Ascending aorta (tissue), 2 donors: ENCODE data around the gene GPC2. TPM values are rescaled to one million over a fixed set of nuclear protein-coding genes. Genes with fewer than 3 reads are reported as not detected.
A peak's percentile ranks its signal among the peaks of the same experiment; 100 is the strongest.

Source experiments
- DNase-seq, 2 donors: peaks; one replicate each; pipeline ENCODE4 v3.0.0-alpha.2; 2019; ENCODE audit warnings: low spot score in 2 of 2
- H3K27ac ChIP-seq, 2 donors: fragments of 200-600 bp; sonication (generic); one replicate each; pipeline ENCODE4 v1.5.1; 2016 to 2017; ENCODE audit warnings: mild to moderate bottlenecking in 1 of 2
- H3K27me3 ChIP-seq: fragments of 200-600 bp; sonication (generic); one replicate; pipeline ENCODE4 v1.5.1; 2017
- H3K36me3 ChIP-seq, 2 donors: fragments of 200-600 bp; sonication (generic); one replicate each; pipeline ENCODE4 v1.5.1; 2016
- H3K4me1 ChIP-seq, 2 donors: fragments of 200-600 bp; sonication (generic); one replicate each; pipeline ENCODE4 v1.5.1; 2016 to 2017; ENCODE audit warnings: mild to moderate bottlenecking in 1 of 2
- H3K4me3 ChIP-seq, 2 donors: fragments of 200-600 bp; sonication (generic); one replicate each; pipeline ENCODE4 v1.5.1; 2016 to 2017; ENCODE audit warnings: mild to moderate bottlenecking in 1 of 2
- H3K9me3 ChIP-seq, 2 donors: fragments of 200-600 bp; sonication (generic); one replicate each; pipeline ENCODE4 v1.5.1; 2016
- CTCF ChIP-seq, 3 experiments: fragments of 200-600 bp in 2 of 3; fragments of 450-650 bp in 1 of 3; sonication (generic) in 2 of 3; IDR thresholded peaks; one replicate each; pipeline ENCODE4 v1.5.1; 2016 to 2019; ENCODE audit warnings: antibody characterized with exemption in 3 of 3, mild to moderate bottlenecking in 1 of 3, moderate library complexity in 1 of 3
- intact Hi-C: fragments of 100-400 bp; cut with DNase I; formaldehyde crosslinking; loops from one replicate; pipeline ENCODE4 v1.15.1; 2023
- total RNA-seq: library from RNA; depleted of rRNA; stranded (reverse); fragments of >200 nt; gene quantifications from one replicate; pipeline ENCODE4 v1.1.0, GENCODE V29; 2016

GPC2 gene
- total RNA-seq, 1 donor from 2014 or later, result not detected

- TF ChIP-seq CTCF (IDR thresholded peaks at IDR 0.05), result no peak
- H3K9me3 ChIP-seq, result no peaks in the 10 kb centered on the region
- peak overlapping the region; percentile 79 to 83 for H3K27ac ChIP-seq
- H3K36me3 ChIP-seq, result peaks cover 27 to 37% of the 10 kb centered on the region in 2 donors
- intact Hi-C loops, result loop anchor here (10.0 kb wide), 1 partner anchor 538 kb away; the partner anchor contains the start of gene GIGYF1
- no peaks in the 10 kb centered on the region for H3K27me3 ChIP-seq
- DNase-seq, result no peak
- no peak overlapping the region for H3K4me3 ChIP-seq
- peaks cover 0 to 13% of the 10 kb centered on the region in 2 donors for H3K4me1 ChIP-seq
These were observed 20.2 kb downstream of the GPC2 start for GRCh38 chr7:100157069-100157333.

GRCh38 chr7:100156331-100157068 lies 20.7 kb downstream of the GPC2 start:
- H3K4me3 ChIP-seq, result no peak overlapping the region
- peaks cover 0 to 13% of the 10 kb centered on the region in 2 donors for H3K4me1 ChIP-seq
- H3K27ac ChIP-seq, result peak overlapping the region; percentile 79 to 83
- peaks cover 27 to 37% of the 10 kb centered on the region in 2 donors for H3K36me3 ChIP-seq
- TF ChIP-seq CTCF (IDR thresholded peaks at IDR 0.05), result no peak
- intact Hi-C loops, result loop anchor here (10.0 kb wide), 1 partner anchor 538 kb away; the partner anchor contains the start of gene GIGYF1
- no peaks in the 10 kb centered on the region for H3K27me3 ChIP-seq
- H3K9me3 ChIP-seq, result no peaks in the 10 kb centered on the region
- DNase-seq, result no peak

DNA sequence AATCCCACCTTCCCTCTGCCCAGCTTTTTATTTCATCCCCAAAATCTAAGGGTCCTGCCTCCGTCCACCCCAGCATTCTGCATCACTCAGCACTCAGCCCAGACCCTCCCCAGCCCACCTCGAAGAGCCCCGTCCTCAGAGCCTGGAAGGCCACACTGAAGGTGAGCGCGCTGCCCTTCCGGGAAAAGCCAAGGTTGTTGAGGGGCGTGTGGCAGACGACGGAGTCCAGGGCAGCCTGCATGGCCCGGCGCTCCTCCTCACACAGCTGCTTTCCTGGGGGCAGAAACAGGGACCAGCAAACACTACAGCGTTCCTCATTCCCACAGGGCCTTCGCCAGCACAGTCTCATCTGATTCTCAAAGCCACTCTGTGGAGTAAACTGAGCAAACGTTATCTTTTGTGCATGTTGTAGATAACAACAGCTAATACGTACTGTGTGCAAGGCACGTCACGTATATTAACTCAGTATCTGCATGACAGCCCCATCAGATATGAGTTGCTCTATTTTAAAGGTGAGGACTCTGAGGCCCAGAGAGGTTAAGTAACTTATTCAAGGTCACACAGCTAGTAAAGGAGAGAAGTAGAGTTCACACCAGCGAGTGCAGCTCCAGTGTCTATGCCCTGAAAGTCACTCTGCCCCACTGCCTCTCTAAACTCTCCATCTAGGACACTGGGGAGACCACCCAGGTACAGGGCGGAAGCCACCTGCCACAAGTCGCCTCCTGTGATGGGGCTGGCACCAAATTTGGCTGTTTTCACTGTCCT lies 21.4 kb downstream of the GPC2 start:
- Histone ChIP-seq H3K4me3 (no peak overlapping the region), H3K27ac (no peak overlapping the region), H3K27me3 (no peaks in the 10 kb centered on the region), H3K9me3 (no peaks in the 10 kb centered on the region), H3K36me3 (peaks cover 27 to 37% of the 10 kb centered on the region in 2 donors), H3K4me1 (peaks cover 0 to 13% of the 10 kb centered on the region in 2 donors)
- no peak for TF ChIP-seq CTCF (IDR thresholded peaks at IDR 0.05)
- no peak for DNase-seq
- intact Hi-C loops, result loop anchor here (10.0 kb wide), 1 partner anchor 539 kb away; the partner anchor contains the start of gene GIGYF1

DNA sequence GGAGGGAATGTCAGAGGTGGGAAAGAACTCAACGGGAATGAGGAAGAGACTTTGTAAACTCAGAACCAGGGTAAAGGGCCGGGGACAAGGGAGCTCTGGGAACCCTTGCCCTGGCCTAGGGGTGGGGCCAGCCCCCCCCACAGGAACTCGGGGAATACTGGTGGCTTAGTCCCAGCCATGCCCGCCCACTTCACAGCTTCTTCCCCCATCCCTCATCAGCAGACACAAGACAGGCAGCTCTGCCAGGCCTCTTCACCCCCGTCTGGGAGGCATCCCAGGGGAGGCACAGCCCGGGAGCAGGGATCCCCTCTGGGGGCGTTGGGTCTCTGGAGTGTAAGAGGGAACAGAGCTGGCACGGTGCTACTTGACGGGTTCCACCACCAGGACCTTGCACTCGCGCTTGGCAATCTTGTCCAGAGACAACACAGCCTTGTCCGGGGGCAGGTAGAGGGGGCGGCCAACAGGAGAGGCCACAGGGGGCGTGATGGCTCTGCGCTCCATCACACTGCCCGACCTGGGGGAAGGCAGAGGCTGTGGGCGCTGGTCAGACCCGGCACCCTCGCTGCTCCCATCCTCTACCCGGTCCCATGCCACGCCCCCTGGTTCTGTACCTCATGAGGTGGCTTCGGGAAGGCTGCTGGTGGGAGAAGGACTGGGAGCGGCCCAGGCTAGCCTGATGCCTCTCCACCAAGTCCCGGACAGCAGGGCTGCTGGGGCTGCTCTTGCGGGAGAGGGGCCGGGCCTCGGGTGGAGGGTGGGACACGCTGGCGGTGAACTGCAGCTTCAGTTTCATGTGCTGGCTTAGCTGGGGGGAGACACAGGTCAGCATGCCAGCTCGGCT lies 22.3 kb downstream of the GPC2 start:
- no peak for TF ChIP-seq CTCF (IDR thresholded peaks at IDR 0.05)
- peaks cover 27 to 37% of the 10 kb centered on the region in 2 donors for H3K36me3 ChIP-seq
- no peaks in the 10 kb centered on the region for H3K9me3 ChIP-seq
- H3K27ac ChIP-seq, result peak overlapping the region in 1 of 2 donors; percentile 29
- intact Hi-C loops, result loop anchor here (10.0 kb wide), 1 partner anchor 540 kb away; the partner anchor contains the start of gene GIGYF1
- no peak for DNase-seq
- H3K4me1 ChIP-seq, result peaks cover 0 to 14% of the 10 kb centered on the region in 2 donors
- H3K27me3 ChIP-seq, result no peaks in the 10 kb centered on the region
- H3K4me3 ChIP-seq, result no peak overlapping the region
